Stomach (tissue), 9 donors: ENCODE measurements around the gene RABAC1. TPM values are rescaled to one million over a fixed set of nuclear protein-coding genes. Genes with fewer than 3 reads are reported as not detected.

Source experiments
- DNase-seq, 2 donors: peaks; one replicate each; pipeline versions ENCODE4 v3.0.0 to v3.0.0-alpha.2; 2013 to 2019
- H3K27ac ChIP-seq, 5 donors: fragments of 200-600 bp in 4 of 5; sonication (generic) in 4 of 5; one replicate each; pipeline ENCODE4 v1.5.1; 2013 to 2019; ENCODE audit warnings: mild to moderate bottlenecking in 1 of 5, moderate library complexity in 1 of 5
- H3K27me3 ChIP-seq, 3 donors: fragments of 200-600 bp; sonication (generic); one replicate each; pipeline ENCODE4 v1.5.1; 2017 to 2019; ENCODE audit warnings: mixed run types in 1 of 3
- H3K36me3 ChIP-seq, 4 donors: fragments of 200-600 bp; sonication (generic); 1 replicate in 3 of 4; 2 replicates in 1 of 4; pipeline ENCODE4 v1.5.1; 2016 to 2019
- H3K4me1 ChIP-seq, 4 donors: fragments of 200-600 bp; sonication (generic); one replicate each; pipeline ENCODE4 v1.5.1; 2016 to 2019
- H3K4me3 ChIP-seq, 4 donors: fragments of 200-600 bp; sonication (generic) in 3 of 4; one replicate each; pipeline ENCODE4 v1.5.1; 2016 to 2019; ENCODE audit warnings: mild to moderate bottlenecking in 1 of 4
- H3K9me3 ChIP-seq, 4 donors: fragments of 200-600 bp; sonication (generic); one replicate each; pipeline ENCODE4 v1.5.1; 2016 to 2019
- CTCF ChIP-seq, 7 experiments: fragments of 450-650 bp in 4 of 7; fragments of 200-600 bp in 3 of 7; sonication (generic) in 3 of 7; IDR thresholded peaks; one replicate each; pipeline ENCODE4 v1.5.1; 2016 to 2019; ENCODE audit warnings: antibody characterized with exemption in 7 of 7, control low read depth in 2 of 7, mild to moderate bottlenecking in 1 of 7
- EP300 ChIP-seq: sonication (generic); formaldehyde crosslinking; IDR thresholded peaks from one replicate; pipeline ENCODE4 v1.6.1; 2017; ENCODE audit warnings: antibody characterized with exemption
- POLR2A ChIP-seq, 4 donors: fragments of 450-650 bp; IDR thresholded peaks; one replicate each; pipeline ENCODE4 v1.6.1; 2016; ENCODE audit warnings: antibody characterized with exemption in 4 of 4, control low read depth in 2 of 4, mild to moderate bottlenecking in 1 of 4, moderate library complexity in 1 of 4
- POLR2AphosphoS5 ChIP-seq, 3 donors: sonication (generic); formaldehyde crosslinking; IDR thresholded peaks; one replicate each; pipeline ENCODE4 v1.6.1; 2016; ENCODE audit warnings: antibody characterized with exemption in 3 of 3
- WGBS, 5 donors: extraction: QIAGEN DNeasy Blood & Tissue Kit in 3 of 5; methylation state at CpG; one replicate each; pipeline versions ENCODE4 v1.1.5 to v1.1.7; 2013 to 2018; 5-methylcytosine and 5-hydroxymethylcytosine counted together
- intact Hi-C: fragments of 100-400 bp; cut with DNase I; formaldehyde crosslinking; loops from one replicate; pipeline ENCODE4 v1.15.1; 2023; ENCODE audit warnings: low total_unique reads
- polyA plus RNA-seq, 3 donors: library from polyadenylated mRNA; stranded (reverse); fragments of 200-250 nt; gene quantifications; one replicate each; pipeline ENCODE4 v1.2.3, GENCODE V29; 2013
- total RNA-seq, 5 donors: library from RNA; depleted of rRNA; stranded (reverse); fragments of >200 nt; gene quantifications; one replicate each; pipeline versions ENCODE4 v1.1.0 to v1.2.3, GENCODE V29; 2014 to 2016
- donor health status: healthy with polysubstance abuse.
- donor health status: Bipolar disorder and iron deficiency.
- donor health status: healthy.

The RABAC1 gene
- total and polyA plus RNA-seq, 8 donors, result 44.6 to 499 (median 132) TPM

- Histone ChIP-seq H3K4me3 (no peak overlapping the region), H3K36me3 (no peaks in the 10 kb centered on the region), H3K27ac (no peak overlapping the region), H3K4me1 (no peaks in the 10 kb centered on the region), H3K9me3 (no peaks in the 10 kb centered on the region), H3K27me3 (peaks cover 0 to 36% (median 2%) of the 10 kb centered on the region in 3 donors)
- intact Hi-C loops, result no loop called here
- 46 to 67% (median 62%) methylated on average over 20 to 26 of the region's 26 CpGs for WGBS, 5 donors
- TF ChIP-seq POLR2AphosphoS5 (IDR thresholded peaks at IDR 0.05), result no peak
- TF ChIP-seq EP300, result no peak
- no peak for TF ChIP-seq POLR2A (IDR thresholded peaks at IDR 0.05)
- no peak for TF ChIP-seq CTCF (IDR thresholded peaks at IDR 0.05)
- DNase-seq, result no peak
Measured at GRCh38 chr19:41967054-41967783, 8.1 kb upstream of the RABAC1 start.

- H3K9me3 ChIP-seq, result no peaks in the 10 kb centered on the region
- no peaks in the 10 kb centered on the region for H3K36me3 ChIP-seq
- DNase-seq, result no peak
- H3K27ac ChIP-seq, result no peak overlapping the region
- TF ChIP-seq POLR2A (IDR thresholded peaks at IDR 0.05), result no peak
- H3K27me3 ChIP-seq, result peaks cover 0 to 33% (median 0%) of the 10 kb centered on the region in 3 donors
- intact Hi-C loops, result no loop called here
- H3K4me1 ChIP-seq, result no peaks in the 10 kb centered on the region
- 63 to 74% (median 72%) methylated on average over 5 of the region's 5 CpGs for WGBS, 5 donors
- H3K4me3 ChIP-seq, result no peak overlapping the region
Measured at GRCh38 chr19:41965106-41965505, 6.0 kb upstream of the RABAC1 start.

DNA sequence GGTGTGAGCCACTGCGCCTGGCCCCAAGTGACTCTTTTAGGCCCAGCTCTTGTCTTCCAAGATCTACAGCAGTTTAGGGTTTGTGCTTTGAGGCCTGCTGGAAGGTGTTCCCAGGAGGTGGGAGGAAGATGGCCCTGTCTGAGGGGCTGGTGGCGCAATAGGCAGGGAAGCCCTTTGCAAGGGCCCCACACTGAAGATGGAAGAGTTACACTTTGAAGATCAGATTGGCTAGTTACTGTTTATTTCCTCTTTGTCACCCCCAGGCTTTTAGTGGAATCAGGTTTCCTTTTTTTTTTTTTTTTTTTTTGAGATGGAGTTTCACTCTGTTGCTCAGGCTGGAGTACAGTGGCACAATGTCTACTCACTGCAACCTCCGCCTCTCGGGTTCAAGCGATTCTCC lies 1.9 kb upstream of the RABAC1 start:
- DNase-seq, result no peak
- intact Hi-C loops, result loop anchor here (5.0 kb wide), 1 partner anchor 276 kb away; no protein-coding TSS in a partner anchor

DNA sequence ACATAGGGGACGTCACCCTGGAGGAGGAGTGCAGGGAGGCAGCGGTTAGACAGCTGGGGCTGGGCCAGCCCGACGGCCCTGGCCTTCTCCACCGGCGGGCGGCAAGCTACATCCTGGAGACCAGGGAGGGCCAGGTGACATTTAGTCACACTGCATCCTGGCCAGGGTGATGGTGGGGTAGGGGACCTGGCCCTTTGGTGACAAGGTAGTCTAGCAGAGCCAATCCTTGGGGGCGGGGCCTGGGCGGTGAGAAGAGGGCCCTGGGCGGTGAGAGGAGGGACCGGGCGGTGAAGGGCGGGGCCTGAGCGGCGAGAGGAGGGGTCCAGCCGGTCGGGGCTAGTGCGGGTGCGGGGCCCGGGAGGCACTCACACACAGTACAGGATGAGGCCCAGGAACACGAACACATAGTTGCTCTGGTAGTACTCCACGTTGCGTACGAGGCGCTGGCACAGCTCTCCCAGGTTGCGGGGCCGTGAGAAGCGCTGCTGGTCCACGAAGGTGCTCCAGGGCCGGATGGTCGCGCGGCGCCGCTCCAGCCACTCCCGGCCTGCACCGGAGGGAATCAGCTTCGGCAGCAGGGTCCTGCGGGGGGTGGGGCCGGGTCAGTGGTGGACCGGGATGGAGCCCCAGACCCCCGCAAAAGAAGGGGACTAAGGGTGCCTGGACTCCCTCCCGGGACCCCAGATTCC lies 610 bp downstream of the RABAC1 start:
- TF ChIP-seq CTCF (IDR thresholded peaks at IDR 0.05), result no peak
- peak in 2 of 3 donors; percentile 65 to 77 for TF ChIP-seq POLR2AphosphoS5 (IDR thresholded peaks at IDR 0.05)
- peak in 1 of 4 donors; percentile 25 for TF ChIP-seq POLR2A (IDR thresholded peaks at IDR 0.05)
- Histone ChIP-seq H3K36me3 (peaks cover 6 to 24% (median 21%) of the 10 kb centered on the region in 4 donors), H3K4me1 (peaks cover 15 to 39% (median 24%) of the 10 kb centered on the region in 4 donors), H3K4me3 (peak overlapping the region; percentile 83 to 92 (median 90)), H3K9me3 (no peaks in the 10 kb centered on the region), H3K27ac (peak overlapping the region; percentile 92 to 97 (median 96)), H3K27me3 (no peaks in the 10 kb centered on the region)
- intact Hi-C loops, result loop anchor here (5.0 kb wide), 1 partner anchor 81 kb away; the partner anchor contains the start of gene CD79A
- DNase-seq, result peak; percentile 93 to 96
- 0 to 1% (median 1%) methylated on average over 29 to 43 of the region's 43 CpGs for WGBS, 5 donors

More for the DNA sequence above, 1.9 kb upstream of the RABAC1 start:
- no peak overlapping the region for H3K27ac ChIP-seq
- no peak for TF ChIP-seq EP300
- H3K4me1 ChIP-seq, result peaks cover 15 to 29% (median 24%) of the 10 kb centered on the region in 4 donors
- peaks cover 3 to 16% (median 12%) of the 10 kb centered on the region in 4 donors for H3K36me3 ChIP-seq
- no peaks in the 10 kb centered on the region for H3K9me3 ChIP-seq
- WGBS, 5 donors, result 92 to 96% (median 94%) methylated on average over 5 of the region's 5 CpGs
- H3K27me3 ChIP-seq, result peaks cover 0 to 2% (median 0%) of the 10 kb centered on the region in 3 donors
- no peak overlapping the region for H3K4me3 ChIP-seq

DNA sequence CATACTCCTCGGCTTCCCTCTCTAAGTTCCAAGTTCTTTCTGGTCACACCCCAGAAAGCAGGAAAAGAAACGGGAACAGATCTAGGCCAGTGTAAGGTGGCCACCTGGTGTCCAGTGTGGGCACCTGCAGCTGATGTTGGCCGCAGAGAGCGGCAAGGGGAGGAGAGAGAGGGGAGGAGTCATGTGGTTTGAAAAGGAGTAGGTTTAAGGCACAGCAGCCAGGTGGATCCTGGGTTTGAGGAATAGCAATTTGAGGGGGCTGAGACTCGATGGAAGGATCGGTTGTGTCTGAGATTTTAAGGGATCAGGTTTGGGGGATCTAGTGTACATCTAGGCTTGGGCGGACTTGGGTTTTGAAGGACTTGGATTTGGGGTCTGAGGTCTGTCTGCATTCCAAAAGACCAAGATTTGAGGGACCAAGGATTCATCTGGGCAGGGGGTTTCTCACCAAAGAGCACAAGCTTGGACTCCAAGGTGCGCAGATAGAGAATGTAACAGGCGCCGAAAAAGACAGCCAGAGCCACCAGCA lies 1.2 kb downstream of the RABAC1 start:
- intact Hi-C loops, result loop anchor here (5.0 kb wide), 1 partner anchor 81 kb away; the partner anchor contains the start of gene CD79A
- peak overlapping the region; percentile 83 to 92 (median 90) for H3K4me3 ChIP-seq
- peak overlapping the region; percentile 92 to 97 (median 96) for H3K27ac ChIP-seq
- peak in 5 of 7 experiments; percentile 67 to 97 (median 83) for TF ChIP-seq CTCF (IDR thresholded peaks at IDR 0.05)
- no peak for TF ChIP-seq EP300
- TF ChIP-seq POLR2AphosphoS5 (IDR thresholded peaks at IDR 0.05), result peak; percentile 32 to 92 (median 60)
- H3K4me1 ChIP-seq, result peaks cover 15 to 39% (median 24%) of the 10 kb centered on the region in 4 donors
- H3K9me3 ChIP-seq, result no peaks in the 10 kb centered on the region
- H3K36me3 ChIP-seq, result peaks cover 6 to 24% (median 21%) of the 10 kb centered on the region in 4 donors
- peak; percentile 81 to 94 for DNase-seq
- no peaks in the 10 kb centered on the region for H3K27me3 ChIP-seq
- 9 to 14% (median 13%) methylated on average over 10 of the region's 10 CpGs for WGBS, 5 donors
